HG03571 (cell line): ENCODE data around the gene TMEM45A.
"Not testable (repeated sequence)": the region's sequence is repeated elsewhere in the genome, so short reads cannot be mapped to it uniquely, and the experiment has no call there.

Source experiments
- ATAC-seq: cut with Tn5 transposase; IDR thresholded peaks from one replicate; pipeline ENCODE4 v1.9.1; 2021; ENCODE audit not compliant: unreplicated experiment

Gene TMEM45A

DNA sequence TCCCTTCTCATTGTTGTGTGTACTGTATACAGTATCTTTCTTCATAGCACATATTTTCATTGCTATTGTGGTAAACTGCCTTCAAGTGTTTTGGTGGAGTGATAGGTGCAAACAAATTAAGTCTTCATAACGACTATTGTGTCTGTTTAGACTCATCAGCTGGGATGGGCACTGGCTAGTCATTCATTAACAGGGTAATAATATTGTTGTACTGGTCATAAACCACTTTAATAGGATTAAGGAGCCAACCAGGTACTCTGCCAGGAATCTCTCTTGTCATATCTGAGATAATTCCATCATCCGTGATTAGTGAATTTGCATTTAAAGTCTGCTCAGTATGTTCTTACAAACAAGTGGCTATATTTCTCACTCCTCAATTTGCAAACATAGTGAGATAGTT lies 10.2 kb upstream of the TMEM45A start:
- ATAC-seq: no peak

DNA sequence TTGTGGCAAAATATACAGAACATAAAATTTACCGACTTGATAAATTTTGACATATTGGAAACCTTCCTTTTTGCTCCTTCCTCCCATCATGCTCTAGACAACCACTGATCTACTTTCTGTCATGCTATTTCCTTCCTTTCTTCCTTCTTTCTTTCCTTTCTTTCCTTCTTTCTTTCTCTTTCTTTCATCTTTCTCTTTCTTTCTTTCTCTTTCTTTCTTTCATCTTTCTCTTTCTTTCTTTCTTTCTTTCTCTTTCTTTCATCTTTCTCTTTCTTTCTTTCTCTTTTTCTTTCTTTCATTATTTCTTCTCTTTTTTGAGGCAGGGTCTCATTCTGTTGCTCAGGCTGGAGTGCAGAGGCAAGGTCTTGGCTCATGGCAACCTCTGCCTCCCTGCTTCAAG lies 8.9 kb upstream of the TMEM45A start:
- ATAC-seq: no peak

DNA sequence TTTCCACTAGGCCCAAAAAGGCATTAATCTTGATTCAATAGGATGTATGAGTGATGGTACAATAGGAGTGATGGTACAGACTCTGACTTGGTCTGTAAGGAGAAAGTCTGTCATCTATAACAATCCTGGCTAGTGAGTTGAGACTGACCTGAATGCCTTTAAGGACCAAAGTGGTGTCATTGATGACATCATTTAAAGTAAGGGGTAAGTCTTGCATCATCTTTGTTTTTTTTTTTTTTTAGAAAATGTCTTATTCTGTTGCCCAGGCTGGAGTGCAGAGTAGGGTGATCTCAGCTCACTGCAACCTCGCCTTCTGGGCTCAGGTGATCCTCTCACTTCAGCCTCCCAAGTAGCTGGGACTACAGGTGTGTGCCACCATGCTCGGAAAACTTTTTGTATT lies 5.6 kb upstream of the TMEM45A start:
- no peak for ATAC-seq

DNA sequence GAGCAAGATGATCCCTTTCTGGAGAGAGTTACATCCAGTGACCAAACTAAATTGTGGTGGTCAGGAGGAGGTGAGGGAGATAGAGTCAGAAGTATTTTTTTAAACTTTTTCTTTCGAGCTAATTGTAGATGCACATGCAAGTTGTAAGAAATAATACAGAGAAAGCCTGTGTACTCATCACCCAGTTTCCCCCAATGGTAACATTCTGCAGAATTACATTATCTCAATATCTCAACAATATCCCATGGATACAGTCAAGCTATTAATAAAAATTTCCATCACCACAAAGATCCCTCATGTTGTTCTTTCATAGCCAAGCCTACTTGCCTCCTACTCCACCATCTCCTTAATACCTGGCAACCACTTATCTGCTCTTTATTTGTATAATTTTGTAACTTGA lies 3.3 kb upstream of the TMEM45A start:
- no peak for ATAC-seq

DNA sequence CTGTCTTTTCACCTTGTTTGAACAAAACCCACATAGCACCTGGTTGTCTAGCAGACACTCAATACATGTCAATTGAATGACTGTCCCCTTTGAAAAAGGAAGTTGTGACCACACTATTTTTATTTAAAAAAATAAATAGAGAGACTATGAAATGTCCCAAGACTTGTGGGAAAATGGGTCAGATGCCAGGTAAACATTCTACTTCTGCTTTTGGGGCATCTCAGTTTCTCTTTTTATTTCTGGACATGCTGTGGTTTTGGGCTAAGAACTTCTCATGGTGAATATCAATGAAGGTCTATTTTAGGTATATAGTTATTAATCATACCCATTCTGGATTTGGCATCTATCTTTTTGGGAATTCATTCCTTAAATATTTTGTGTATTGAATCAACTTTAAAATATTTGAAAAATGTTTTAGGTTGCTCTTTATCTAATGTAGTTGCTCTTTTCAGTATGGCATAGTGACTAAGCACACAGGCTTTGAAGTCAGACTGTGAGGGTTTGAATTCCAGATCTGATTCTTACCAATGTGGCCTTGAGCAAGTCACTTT lies 4.4 kb downstream of the TMEM45A start:
- ATAC-seq: peak; percentile 31

DNA sequence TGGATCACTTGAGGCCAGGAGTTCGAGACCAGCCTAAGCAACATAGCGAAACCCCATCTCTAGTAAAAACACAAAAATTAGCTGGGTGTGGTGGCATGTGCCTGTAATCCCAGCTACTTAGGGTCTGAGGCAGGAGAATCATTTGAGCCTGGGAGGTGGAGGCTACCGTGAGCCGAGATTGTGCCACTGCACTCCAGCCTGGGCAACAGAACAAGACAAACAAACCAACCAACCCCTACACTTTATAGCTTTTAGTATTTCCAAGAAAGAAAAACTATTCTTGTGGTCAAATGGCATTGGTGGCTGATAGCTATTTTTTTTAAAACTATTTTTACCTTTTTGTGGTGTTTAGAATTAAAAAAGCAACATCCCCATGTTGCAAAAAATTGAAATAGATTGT lies 7.2 kb downstream of the TMEM45A start:
- ATAC-seq: no peak

DNA sequence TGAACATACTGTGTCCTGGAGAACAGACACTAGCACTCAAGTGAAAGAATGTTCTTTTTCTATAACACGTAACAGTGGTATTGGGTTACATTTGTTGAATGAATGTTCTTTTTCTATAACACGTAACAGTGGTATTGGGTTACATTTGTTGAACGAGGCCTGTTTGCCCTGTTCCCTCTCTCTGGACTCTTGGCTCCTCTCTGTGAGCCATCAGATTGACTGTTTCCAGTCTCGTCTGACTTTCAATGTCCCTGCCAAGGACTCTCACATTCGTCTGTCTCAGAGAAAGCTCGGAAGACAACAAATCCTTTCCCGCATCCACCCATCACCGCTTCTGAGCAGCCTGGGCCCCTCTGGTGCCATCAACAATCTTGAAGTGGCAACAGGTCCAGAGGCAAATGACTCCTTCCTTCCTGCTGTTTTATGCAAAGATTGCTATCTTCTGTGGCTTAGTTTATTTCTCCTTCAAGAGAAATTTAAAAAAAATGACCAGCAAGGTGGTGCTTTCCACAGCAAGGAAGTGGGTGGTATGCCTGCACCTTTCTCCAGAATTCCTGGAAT lies 8.0 kb downstream of the TMEM45A start:
- ATAC-seq: no peak

DNA sequence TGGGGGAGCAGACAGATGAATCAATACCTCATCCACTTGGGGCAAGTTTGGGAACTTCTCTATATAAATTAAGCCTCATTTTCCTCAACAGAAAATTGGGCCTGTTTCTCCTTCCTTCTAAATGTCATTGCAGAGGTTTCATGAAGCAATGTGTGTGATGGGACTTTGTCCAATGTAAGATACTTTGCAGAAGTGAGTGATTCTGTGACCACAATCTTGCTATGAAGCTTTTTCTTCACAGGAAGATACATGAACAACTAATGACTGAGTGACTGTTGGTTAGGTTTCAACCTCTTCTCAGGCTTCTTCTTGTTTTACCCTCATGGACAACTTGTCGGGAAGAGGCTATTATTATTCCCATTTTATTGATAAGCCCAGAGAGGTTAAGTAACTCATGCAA lies 11.0 kb downstream of the TMEM45A start:
- peak; percentile 83 for ATAC-seq

DNA sequence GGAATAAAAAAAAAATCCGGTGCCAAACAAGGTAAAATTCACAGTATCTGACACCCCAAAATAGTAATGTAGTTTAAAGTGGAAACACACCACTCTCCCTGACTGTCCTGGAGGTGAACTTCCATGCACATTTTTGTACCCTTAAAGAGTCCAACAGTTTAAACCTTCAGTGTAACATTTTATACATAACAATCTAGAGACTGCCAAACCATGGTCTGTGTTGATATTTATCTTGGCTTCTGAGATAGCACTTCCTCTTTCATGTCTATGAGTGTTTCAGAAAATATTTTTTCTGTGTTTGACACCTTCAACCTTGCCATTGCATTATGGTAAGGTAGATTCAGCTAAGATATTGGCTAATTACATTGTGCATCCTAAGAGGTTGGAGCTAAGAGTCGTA lies 13.9 kb downstream of the TMEM45A start:
- ATAC-seq: no peak

DNA sequence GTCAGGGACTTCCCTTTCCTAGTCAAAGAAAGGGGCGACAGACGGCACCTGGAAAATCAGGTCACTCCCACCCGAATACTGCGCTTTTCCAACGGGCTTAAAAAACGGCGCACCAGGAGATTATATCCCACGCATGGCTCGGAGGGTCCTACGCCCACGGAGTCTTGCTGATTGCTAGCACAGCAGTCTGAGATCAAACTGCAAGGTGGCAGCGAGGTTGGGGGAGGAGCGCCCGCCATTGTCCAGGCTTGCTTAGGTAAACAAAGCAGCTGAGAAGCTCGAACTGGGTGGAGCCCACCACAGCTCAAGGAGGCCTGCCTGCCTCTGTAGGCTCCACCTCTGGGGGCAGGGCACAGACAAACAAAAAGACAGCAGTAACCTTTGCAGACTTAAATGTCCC lies 17.4 kb downstream of the TMEM45A start:
- ATAC-seq: not testable (repeated sequence)

DNA sequence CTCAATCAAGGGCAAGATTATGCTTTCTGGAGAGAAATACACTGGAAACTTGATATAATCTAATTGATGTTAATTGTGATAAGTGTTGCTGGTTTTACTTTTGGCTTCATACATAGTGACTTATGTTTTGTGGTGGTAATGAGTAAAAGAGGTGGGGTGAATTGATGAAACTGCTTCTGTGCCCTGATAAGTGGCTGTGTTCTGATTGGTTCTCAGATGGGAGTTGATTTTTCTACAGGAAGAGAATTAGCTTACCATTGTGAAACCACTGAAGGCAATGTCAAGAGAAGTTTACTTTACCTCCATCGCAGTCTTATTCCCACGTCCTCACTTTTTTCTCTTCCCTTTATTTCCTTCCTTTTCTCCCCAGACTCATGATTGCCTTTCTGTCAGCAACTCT lies 23.8 kb downstream of the TMEM45A start:
- no peak for ATAC-seq

DNA sequence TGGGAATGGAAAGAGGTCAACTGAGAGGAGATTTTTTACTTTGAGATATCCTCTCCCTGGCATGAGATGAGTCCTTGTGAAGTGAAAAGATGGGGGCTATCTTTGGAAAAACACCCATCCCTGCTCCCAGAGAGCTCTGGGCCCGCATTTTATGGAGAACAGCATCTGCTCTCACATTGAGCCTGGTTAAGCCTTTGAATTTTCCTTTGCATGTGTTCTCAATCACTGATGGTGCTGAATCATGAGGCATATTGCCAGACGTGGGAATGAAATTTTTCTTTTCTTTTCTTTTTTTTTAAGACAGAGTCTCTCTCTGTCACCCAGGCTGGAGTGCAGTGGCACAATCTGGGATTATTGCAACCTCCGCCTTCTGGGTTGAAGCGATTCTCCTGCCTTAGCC lies 24.4 kb downstream of the TMEM45A start:
- ATAC-seq: no peak

DNA sequence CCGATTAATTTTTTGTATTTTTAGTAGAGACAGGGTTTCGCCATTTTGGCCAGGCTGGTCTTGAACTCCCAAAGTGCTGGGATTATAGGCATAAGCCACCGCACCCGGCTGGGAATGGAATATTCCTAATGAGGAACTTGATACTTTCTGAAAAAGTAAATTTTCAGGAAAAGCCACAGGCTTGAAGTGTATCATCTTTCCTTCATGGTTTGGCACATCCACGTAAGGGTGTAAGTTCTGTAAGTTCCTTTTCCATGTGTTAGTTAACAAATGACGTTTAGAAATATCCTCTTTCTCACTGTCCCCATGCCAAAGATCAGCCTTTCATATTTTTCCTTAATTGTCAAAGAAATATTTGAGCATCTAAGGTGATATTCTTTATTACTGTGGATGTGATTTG lies 24.9 kb downstream of the TMEM45A start:
- ATAC-seq: no peak

DNA sequence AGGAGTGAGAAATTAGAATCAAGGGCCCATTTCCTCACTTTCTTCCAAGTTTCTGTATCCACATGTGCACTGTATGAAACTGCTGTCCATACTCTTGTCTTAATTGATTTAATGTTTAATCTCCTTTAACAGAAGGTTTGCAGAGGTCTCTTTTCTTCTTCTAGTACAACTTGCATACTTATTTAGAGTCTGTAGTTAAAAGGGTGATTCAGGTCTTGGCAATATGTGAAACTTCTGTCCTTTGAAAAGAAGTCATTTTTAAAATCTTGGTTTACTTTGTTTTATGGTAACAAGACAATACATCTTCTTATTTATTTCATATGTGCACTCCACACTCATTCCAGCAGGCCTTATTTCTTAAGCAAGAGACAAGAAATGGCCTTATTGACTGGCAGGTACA lies 25.8 kb downstream of the TMEM45A start:
- ATAC-seq: no peak

DNA sequence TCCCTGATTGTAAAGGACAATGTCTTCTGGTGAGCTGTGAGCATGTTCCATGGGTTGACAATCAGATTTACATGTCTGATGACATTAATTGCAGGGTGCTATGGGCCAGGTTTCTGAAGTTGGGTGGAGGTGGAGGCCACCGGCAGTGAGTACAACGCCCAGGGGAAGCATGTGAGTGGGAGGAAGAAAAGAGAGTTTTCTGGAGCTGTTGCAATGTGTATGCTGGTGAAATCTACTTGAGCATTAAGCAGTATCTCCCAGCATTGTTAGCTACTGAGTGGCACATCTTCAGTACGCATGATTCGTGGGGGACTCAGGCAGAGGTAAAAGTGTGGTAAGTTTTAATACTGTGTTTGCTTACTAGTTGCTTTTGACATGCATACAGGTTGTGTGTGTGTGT lies 26.6 kb downstream of the TMEM45A start:
- ATAC-seq: no peak

DNA sequence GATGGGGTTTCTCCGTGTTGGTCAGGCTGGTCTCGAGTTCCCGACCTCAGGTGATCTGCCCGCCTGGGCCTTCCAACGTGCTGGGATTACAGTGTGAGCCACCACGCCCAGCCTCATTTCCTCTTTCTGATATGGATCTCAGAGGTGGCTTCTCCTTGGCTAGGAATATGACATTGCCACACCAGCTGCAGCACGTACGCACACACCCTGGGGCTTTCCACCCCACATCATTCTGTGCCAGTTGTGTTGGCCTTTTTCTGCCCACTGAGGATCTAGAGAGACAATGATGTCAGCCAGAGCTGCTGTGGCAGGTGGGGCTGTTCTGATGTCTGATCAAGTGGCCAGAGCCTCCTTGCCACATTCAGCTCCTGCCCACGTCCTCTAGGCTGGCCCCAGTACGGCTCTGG lies 29.0 kb downstream of the TMEM45A start:
- no peak for ATAC-seq

DNA sequence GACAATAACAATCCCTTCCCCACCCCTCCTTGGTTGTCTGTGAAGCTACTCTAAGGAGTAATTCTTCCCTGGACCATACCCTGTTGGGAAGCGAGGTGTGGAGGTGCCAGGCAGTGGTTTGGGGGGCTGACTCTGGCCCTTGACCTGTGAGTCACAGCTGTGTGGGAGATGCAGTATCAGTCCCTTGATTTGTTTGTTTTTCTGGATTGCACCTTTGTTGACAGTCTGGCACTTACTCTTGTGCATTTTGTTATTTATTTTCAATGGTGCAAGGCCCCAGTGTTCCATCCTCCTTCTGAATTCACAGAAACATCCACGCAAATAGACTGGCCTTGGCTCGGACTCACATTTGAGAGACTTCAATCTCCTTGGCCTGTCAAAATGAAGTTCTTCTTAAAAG lies 29.7 kb downstream of the TMEM45A start:
- no peak for ATAC-seq

DNA sequence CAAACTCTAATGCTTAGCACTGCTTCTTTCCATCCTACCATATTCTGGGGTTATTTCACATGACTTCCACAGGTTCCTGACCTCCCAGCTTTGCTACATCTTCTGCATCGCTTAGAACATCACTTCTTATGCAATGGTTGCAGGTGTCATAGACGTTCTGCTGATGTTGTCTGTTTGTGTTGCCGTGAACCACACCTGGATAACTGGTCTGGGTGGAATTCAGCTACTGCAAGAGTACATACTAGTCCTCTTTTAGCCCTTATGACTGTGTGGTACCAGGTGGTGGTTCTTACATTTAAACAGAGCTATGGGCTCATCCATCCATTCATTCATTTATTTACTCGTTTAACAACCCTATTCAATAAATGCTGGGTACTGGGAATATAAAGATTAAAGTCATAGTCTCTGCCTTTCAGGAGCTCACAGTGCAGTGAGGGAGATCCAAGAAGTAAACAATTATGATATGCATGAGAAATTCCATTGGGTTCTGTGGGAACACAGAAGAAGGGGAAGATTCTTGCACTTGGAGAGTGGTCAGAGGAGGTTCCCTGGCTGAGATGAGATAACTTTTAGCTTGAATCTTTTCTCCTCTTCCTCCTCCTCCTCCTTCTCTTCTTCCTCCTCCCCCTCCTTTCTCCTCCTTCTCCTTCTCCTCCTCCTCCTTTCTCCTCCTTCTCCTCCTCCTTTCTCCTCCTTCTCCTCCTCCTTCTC lies 30.8 kb downstream of the TMEM45A start:
- no peak for ATAC-seq

DNA sequence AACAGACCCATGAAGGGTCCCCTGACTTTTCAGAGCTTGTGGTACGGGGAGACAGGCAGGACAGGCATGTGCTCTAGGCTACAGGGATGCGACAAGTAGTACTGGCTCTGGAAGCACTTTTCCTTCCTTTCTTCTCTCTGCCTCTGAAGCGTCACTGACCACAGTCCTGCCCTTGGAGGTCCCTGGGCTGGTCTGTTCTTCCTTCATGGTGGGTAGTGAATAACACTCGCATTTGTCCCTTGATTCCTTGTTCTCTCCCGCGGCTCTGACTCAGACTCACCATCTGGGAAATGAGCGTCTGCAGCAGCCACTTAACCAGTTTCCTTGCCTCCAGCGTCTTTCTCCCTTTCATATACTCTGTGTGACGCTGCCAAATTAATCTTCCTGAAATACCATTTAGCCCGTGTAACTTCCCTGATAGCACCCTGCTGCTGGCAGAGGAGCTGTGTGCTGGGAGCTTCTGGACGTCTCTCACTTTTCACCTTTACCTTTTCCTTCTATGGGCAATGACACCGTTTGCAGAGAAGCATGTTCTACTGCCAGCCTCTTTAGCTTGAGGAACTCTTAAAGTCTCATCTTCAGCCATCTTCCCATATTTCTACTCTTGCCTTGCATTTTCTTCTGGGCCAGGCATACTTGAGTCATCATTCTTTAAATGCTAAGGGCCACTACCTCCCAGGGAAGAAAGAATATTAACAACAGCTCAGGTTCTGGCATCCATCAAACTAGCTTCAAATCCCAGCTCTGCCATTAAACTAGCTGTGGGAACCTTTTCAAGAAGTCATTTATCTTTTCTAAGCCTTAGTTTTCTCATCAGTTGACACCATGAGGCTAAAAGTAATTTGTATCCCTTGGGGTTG lies 33.6 kb downstream of the TMEM45A start:
- ATAC-seq: no peak

DNA sequence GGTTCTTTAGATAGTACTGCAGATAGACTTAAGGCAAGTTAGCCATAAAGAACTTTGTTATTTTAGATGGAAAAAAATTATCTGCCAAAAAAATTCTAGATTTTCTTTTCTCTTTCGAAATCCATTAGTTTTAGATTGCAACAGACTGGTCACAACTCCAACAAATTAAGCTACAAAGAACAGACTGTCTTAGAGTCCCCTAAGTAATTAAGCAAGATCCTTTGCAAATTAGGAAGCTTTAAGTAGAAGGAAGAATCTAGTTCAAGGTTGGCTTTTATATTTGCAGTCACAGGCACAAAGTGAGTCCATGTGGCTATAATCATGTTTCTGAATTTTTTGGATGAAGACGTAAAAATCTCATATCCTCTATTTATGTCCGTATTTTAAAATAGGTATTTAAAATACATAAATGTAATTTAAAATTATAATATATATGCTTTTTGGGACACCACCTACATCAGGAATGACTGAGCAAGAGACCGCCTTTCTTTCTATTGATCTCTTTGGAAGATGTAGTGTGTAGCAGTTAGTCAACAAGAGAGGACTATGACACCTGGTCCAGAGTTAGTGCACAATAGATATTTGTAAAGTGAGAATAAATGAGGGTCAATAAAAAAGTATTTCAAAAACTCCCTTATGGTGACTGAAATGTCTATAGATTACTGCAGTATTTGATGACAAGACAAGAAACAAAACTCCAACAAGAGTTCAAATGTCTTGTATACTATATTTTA lies 34.4 kb downstream of the TMEM45A start:
- no peak for ATAC-seq

DNA sequence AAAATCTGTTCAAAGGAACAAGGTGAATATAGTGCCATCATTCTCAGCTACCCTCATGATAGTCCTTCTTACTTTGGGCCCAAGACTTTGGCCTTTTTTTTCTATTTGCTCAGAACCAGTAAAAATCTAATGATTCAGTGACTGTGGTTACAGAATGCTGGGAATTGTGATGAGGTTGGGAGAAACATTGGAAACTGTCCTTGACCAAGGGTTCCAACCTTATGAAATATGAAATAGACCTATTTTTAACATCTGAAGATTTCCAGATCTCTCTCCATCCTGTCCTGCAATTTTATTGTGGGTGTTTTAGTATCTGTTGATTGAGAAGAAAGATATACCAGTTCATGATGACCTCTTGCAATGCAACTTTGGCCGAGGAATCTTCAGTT lies 34.9 kb downstream of the TMEM45A start:
- ATAC-seq: no peak
